ENCODE measurements around the gene FCRL5.

DNA sequence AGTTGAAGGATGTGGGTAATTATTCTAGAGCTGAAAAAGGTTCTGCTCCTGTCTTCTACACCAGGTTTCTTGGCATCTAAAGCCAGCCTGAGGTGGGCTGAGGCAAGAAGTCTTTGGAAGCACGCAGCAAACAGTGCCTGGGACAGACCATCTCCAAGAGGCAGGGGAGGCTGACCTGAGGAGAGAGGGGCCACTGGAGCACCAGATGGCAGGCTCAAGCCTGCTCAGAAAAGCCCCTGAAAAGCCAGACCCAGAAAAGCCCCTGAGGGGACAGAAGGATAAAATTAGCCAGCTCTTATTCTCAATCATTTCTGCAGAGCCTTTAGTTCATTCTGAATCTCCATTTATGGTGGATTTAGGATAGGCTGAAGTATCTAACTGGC lies 28.5 kb upstream of the FCRL5 start:
- TF ChIP-seq POLR2A (IDR thresholded peaks at IDR 0.05), result no peak
- TF ChIP-seq, protein P1, sequence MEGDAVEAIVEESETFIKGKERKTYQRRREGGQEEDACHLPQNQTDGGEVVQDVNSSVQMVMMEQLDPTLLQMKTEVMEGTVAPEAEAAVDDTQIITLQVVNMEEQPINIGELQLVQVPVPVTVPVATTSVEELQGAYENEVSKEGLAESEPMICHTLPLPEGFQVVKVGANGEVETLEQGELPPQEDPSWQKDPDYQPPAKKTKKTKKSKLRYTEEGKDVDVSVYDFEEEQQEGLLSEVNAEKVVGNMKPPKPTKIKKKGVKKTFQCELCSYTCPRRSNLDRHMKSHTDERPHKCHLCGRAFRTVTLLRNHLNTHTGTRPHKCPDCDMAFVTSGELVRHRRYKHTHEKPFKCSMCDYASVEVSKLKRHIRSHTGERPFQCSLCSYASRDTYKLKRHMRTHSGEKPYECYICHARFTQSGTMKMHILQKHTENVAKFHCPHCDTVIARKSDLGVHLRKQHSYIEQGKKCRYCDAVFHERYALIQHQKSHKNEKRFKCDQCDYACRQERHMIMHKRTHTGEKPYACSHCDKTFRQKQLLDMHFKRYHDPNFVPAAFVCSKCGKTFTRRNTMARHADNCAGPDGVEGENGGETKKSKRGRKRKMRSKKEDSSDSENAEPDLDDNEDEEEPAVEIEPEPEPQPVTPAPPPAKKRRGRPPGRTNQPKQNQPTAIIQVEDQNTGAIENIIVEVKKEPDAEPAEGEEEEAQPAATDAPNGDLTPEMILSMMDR (IDR thresholded peaks at IDR 0.05), result no peak
